Fibroblast of mammary gland (primary cell): ENCODE results near the gene TARDBP.

ENCODE experiments used
- DNase-seq: peaks from one replicate; pipeline ENCODE4 v3.0.0-alpha.2; 2010; ENCODE audit warnings: low read depth
- H3K4me3 ChIP-seq: 2 replicates; pipeline ENCODE4 v1.5.1; 2011; ENCODE audit warnings: low read depth, mild to moderate bottlenecking, low read length, moderate library complexity; ENCODE audit not compliant: control insufficient read depth
- CTCF ChIP-seq: conservative IDR thresholded peaks from 2 replicates; pipeline ENCODE4 v1.5.1; 2011; ENCODE audit warnings: low read depth, low read length, inconsistent platforms; ENCODE audit not compliant: control insufficient read depth, insufficient read depth

Gene TARDBP

GRCh38 chr1:10973552-10973951 is 38.9 kb upstream of the TARDBP start:
- TF ChIP-seq CTCF = no peak
- peak; percentile 45 for DNase-seq
- H3K4me3 ChIP-seq = no peak overlapping the region

- DNase-seq = no peak
- H3K4me3 ChIP-seq = no peak overlapping the region
- no peak for TF ChIP-seq CTCF
Observed at GRCh38 chr1:10973956-10974881, 38.2 kb upstream of the TARDBP start.

GRCh38 chr1:10975567-10976326 is 36.7 kb upstream of the TARDBP start:
- no peak overlapping the region for H3K4me3 ChIP-seq
- DNase-seq = peak; percentile 65
- no peak for TF ChIP-seq CTCF

- no peak for DNase-seq
- H3K4me3 ChIP-seq = no peak overlapping the region
- no peak for TF ChIP-seq CTCF
Observed at GRCh38 chr1:10978719-10979118, 33.7 kb upstream of the TARDBP start.

GRCh38 chr1:10979483-10979920 is 33.0 kb upstream of the TARDBP start:
- TF ChIP-seq CTCF = no peak
- DNase-seq = no peak
- H3K4me3 ChIP-seq = no peak overlapping the region

- peak; percentile 33 for DNase-seq
- peak; percentile 11 for TF ChIP-seq CTCF
- H3K4me3 ChIP-seq = no peak overlapping the region
Observed at GRCh38 chr1:10980094-10980577, 32.3 kb upstream of the TARDBP start.
